GM21737 (cell line): ENCODE measurements around the gene CDH4.

ENCODE experiments used
- ATAC-seq: cut with Tn5 transposase; IDR thresholded peaks from one replicate; pipeline ENCODE4 v1.9.1; 2021; ENCODE audit warnings: mild to moderate bottlenecking, moderate library complexity; ENCODE audit not compliant: unreplicated experiment

CDH4 gene

DNA sequence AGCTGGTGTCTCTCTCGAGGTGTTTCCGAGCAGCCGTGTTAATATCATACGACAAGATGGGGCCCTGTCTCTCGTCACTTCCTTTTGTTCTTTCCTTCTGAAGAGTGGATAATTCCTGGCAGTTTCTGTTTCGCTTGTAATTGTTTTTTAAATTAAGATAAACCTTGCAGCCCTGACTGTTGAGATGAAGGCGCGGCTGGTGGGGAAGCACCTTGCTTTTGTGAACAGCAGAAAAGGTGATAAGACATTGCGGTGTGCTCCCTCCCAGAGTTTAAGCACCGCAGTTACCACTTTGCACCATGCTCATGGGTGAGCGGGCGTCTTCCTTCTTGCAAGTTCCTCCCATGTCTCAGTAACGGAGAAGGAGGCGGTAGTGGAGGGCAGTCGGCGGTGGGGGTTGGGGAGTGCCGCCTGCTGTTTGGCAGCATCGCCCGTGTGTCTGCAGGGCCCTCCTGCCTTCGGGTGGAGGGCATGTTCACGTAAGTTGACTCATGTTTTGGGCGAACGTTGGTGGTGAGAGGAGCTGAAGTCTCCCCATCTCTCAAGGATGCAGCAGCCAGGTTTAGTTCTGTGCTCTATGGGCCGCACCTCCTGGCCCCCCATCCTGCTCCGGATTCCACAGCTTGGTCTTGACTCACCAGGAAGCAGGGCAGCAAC lies 467.8 kb downstream of the CDH4 start:
- no peak for ATAC-seq

DNA sequence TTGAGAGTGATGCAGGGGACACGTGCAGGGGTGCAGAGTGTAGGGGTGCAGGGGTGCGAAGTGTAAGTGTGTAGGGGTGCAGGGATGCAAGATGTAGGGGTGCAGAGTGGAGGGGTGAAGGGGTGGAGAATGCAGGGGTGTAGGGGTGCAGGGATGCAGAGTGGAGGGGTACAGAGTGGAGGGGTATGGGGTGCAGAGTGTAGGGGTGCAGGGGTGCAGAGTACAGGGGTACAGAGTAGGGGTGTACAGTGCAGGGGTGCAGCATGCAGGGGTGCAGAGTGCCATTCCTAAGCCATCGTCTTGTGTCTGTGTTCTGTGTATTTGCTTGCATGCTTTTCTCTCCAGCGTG lies 468.3 kb downstream of the CDH4 start:
- ATAC-seq, result no peak

DNA sequence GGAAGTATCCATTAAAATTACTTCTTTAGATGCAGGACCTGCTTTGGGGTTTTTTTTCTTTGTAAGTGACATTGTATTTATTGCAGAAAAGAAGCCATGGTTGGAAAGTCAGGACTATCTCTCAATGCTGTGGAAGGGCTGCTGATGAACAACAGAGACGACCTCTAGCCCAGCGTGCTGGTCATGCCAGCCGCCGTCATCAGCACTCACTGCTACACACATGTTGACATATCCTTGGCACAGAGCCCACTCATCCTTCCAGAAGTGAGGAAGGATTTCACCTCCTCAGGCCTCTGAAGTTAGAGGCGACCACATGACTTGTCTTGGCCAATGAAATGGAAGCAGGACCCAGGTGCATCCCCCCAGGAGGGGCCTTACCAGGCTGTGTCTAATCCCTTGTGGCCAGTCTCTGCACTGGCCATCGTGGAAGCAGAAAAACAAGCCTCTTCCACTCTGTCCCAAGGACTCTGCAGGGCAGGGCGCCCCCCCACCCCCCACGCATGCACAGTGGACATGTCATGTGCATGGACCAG lies 470.2 kb downstream of the CDH4 start:
- ATAC-seq, result no peak

DNA sequence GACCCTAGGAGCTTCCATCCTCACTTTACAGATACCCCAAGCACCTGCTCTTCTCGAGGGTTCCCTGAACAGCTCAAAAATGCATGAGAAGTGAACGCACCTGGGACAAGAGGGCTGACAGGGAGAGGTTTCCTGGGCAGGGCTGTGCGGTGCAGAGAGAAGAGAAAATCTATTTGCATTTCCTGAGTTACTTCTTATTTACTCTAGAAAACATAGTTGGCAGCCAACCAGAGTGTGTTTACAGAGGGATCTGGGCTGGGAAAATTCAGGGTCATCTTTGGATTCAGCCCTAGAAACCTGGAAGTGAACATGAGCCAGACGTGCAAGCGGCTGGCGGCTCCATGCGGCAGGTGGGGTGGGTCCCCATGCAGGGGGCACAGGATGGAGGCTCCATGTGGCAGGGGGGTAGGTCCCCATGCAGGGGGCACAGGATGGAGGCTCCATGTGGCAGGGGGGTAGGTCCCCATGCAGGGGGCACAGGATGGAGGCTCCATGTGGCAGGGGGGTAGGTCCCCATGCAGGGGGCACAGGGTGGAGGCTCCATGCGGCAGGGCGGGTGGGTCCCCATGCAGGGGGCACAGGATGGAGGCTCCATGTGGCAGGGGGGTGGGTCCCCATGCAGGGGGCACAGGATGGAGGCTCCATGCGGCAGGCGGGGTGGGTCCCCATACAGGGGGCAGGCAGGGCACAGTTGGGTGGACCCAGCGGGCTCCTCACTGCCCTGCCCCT lies 471.6 kb downstream of the CDH4 start:
- no peak for ATAC-seq

DNA sequence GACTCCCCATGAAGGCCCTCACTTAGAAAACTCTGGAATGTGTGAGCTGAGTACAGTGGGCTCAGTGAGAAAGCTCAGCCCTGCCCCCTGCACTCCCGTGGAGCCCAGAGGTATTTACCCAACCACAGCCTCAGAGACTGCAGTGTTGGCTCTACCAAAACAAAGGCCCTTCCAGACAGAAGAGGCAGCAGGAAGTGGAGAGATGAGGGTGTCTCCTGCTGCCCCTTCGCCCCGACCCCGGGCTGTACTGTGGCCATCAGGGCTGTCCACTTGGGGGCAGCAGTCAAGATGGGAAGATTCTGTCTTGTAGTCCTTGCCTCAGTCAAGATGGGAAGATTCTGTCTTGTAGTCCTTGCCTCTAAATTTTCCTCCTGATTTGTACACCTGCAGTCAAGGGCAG lies 472.3 kb downstream of the CDH4 start:
- ATAC-seq, result no peak

DNA sequence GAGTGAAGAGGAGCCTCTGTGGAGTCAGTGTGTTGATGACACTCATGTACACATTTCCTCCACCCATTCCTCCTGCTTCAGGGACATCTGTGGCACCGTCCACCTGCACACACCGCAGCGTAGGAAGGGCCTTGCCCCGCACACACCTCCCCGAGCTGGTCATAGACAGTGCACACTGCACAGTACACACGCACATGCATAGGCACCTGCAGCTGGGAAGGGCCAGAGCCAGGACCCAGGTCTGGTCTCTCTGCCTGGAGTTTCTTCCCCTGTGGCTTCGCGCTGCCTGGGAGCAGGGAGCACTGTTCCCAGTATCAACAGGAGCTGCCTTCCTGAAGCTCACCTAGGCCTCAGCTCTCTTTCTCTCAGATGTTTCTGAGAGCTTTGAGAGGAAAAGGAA lies 473.1 kb downstream of the CDH4 start:
- ATAC-seq, result no peak

DNA sequence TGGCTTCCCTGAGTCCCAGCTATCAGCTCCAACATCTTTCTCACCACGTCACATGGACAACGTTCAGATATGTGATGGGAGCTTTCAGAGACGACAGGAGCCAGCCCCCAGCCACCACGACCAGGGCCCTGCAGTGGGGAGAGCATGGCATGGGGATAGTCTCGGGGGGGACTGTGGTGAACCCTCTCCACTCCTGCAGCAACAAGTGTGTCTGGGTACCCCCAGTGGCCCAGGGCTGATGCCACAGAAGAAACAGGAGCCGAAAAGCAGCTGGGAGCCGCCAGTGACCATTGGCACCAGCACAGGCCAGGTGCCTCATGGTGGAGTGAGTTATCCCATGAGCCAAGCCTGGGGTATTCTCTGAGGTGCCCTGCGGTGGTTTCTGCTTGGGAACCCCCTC lies 473.9 kb downstream of the CDH4 start:
- ATAC-seq, result no peak

DNA sequence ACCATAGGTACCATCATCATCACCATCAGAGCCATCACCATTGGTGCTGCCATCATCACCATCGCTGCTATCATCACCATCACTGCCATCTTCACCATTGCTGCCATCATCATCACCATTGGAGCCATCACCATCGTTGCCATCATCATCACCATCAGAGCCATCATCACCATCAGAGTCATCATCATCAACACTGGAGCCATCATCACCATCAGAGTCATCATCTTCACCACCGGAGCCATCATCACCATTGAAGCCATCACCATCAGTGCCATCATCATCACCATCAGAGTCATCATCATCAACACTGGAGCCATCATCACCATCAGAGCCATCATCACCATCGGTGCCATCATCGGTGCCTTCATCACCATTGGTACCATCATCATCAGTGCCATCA lies 474.9 kb downstream of the CDH4 start:
- no peak for ATAC-seq

DNA sequence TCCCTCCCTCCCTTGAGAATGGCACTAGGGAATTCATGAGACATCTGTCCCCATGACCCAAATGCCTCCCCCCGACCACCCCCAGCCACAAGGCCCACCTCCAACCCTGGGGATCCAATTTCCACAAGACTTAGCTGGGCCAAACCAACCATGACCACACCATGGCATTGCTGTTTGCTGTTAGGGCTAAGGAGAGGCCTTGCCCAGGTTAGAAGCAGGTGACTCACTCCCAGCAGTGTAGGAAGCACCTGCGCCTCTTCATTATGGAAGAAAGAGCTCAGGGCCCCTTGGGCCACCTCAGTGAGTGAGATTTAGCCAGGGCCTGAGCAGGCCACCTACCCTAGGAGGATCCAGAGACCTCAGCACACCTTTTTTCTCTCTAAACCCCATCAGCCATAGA lies 475.7 kb downstream of the CDH4 start:
- ATAC-seq, result no peak

DNA sequence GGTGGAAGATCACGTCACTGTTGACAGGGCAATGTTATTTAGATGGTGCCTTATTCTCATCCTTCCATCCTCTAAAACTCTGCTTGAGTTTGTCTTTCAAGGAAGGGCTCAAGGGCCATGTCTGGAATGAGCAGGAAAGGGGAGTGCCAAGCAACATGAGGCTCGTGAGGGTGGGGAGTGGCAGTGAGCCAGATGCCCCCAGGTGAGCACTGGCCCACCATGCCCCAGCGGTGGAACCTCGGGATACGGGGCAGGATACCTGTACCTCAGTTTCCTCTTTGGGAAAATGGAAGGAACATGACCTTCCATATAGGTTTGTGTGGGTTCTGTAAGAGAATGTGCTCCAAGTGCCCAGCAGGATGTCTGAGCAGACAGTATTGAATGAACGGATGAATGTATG lies 476.3 kb downstream of the CDH4 start:
- ATAC-seq, result no peak

DNA sequence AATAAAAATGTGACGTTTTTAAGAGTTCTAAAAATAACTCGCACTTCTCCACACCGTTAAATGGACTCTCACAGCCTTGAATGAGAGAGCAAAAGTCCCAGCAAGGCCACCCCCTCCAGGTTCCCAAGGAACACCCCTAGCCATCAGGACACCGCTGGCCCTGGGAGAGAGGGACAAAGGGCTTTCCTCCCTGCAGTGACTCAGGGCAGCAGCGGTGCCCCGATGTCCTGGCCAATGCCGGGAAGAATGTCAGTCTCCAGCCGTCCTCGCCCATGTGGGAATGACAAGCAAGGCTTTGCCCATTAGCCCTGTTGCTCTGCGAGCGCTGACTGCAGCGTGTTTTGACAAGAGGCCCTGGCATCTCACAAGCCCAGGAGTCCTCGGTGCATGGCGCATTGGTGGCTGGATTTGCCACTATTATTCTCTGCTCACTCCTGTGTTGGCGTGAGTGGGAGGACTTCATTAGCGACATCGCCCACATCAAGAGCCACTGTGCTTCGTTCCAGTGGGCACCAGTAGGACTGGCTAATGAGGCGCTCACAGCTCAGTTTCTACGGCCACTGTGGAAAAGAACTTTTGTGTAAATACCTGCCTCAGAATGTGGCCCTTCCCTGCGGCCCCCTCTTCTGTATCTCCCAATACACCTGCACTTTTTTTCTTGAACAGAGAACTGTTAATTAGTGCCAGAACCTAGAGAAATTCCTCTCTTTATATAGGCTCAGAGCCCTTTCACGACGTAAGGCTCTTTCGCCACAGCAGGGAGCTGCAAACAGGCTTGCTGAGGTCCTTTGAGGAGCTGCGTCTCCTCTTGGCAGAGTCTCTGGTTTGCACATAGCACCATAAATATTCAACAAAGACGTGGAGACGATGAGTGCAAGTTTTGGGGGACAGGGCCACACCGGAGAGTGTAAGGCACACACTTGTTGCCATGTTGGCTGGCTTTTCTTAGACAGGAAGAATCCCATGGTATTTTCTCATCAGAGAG lies 477.0 kb downstream of the CDH4 start:
- no peak for ATAC-seq

DNA sequence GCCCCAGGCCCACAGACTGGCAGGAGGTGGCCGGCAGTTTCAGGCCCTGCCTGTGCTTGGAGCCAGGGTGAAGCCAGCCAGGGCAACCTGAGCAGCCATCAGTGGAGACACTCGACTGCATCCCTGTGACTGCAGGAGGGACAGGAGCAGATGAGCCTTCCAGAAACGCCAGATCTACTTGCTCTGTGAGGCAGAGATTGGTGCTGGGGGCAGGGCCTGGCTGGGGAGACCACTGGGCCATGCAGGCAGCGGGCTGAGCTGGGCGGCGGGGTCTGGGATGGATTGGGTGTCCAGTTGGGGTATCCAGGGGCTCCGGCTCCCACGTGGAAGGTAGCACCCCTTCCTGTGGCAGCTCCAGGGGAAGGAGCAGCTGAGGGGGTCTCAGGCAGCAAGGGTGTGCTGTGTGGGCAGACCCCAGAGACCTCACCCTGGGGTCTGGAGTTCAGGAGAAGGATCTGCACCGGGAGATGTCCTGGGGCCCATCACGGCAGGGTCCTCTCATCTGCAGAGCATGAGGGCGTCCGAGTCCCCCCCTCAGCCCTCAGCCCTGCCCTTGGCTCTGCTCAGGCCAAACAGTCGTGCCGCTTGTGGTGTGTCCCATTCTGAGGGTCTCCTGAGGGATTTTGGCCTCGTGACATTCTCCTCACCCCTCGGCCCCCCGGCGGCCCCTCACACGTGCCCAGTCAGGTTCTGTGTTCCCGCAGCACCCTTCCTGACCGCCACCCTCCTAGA lies 478.7 kb downstream of the CDH4 start:
- ATAC-seq, result no peak

DNA sequence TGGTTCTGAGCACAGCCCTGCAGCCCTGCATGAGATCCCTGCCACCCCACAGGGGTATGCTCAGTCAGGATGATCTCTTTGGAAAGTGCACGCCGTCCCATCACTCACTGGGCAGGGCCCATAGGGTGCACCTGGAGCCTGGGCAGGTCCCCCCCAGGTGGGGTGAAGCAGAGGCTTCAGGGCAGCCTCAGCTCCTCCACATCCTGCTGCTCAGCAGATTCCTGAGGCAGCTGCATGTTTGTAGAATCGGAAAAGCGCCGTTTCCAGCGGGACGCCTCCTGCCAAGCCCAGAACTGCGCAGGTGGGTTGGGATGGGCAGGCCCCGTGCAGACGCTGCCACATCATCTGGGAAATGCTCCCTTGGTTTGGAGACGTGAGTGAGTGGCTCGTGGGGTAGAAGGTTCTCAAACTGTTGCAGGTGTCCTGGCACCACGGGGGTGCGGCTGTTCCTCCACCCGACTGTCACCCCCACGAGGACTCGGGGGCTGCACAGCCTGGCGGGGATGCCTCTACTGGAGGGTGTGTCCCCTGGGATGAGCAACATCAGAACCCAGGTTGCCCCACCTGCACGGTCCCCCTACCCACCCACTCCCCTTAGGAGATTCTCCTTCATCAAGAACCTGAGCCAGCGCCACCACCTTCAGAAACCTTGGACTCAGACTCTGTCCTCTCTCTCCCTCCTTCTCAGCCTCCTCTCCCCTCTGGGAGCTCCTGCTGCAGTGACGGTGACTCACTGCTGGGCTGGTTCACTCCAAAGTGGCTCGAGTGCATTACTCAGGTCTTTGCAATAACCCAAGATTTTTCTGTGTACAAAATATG lies 479.5 kb downstream of the CDH4 start:
- ATAC-seq, result no peak

DNA sequence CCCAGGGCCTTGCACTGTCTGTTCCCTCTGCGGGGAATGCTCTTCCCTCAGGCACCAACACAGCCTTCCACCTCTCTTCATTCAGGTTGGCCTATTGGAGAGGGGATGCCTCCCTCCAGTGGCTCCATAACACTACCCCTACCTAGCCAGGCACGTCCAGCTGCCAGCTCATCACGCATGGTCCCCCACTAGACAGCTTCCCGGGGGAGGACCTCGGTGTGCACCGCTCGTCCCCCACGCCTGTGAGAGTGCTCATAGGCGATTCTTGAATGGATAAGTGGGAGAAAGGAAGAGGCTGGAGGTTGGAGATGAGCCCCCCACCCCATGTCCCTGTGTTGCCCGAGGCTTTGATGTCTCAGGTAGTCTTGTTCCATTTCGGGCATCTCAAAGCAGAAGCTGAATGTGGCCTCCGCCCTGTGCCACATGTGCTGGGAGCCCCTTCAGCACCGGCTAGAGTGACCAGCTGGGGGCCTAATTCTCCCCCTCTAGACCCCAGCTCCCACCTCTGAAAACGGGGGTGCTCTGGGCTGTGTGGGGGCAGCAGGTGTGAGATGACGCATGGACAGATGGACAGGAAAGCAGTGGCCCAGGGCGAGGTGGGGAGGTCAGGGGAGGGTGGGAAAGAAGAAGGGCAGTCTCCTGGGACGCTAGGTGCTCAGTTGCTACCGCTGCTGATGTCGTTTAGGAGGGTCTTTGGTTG lies 480.6 kb downstream of the CDH4 start:
- ATAC-seq, result no peak

DNA sequence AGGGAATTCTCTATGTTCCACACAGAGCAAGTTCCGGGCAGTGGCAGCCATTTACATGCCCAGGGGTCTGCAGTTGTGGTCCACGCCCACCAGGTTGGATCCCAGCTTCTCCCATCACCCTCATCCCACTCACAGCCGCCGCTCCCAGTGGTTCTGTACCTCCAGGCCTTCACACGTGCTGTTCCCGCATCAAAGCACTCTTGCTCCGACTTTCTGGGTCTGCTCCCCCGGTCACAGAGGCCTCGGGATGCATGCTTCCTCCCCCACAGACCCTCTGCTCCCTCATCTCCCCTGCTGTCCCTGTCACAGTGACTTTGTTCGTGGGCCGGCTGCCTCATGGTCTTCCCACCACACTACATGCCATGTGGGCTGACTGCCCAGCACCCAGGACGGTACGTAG lies 481.2 kb downstream of the CDH4 start:
- no peak for ATAC-seq

DNA sequence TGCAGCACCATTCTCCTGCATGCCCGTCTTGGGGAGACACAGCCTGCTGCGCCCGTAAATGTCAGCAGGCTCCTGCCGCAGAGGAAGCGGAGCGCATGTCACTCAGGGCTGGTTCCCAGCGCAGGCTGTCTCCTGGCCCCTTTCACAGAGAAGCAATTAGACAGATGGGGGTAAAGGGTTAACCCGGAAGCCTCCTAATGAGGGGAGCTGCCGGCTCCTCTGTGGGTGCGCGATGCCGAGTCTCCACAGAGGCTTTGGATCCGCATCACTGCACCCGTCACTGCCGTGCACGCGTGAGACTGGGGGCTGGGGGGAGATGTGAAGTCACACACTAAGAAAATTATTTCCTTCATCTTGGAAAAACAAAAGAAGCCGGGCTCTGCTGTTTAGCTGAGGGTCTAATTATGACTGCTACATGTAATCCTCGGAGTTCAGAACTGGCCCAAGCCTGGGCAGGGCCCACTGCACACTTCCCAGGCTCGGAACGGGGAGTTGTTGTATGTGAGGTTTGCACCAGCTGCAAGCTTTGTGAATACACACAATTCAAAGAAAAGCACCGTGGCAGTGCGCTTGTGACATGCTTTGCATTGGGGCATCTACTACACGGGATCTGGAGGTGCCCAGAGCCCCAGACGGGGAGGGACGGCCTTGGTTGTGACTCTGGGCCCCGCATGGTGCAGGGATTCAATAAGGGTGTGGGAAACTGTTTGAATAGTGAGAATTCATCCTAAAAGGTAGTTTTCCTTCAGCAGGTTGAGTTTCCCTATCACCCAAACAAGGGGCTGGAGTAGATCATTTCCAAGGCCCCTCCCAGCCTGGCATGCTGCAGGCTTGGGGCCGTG lies 482.1 kb downstream of the CDH4 start:
- ATAC-seq, result no peak

DNA sequence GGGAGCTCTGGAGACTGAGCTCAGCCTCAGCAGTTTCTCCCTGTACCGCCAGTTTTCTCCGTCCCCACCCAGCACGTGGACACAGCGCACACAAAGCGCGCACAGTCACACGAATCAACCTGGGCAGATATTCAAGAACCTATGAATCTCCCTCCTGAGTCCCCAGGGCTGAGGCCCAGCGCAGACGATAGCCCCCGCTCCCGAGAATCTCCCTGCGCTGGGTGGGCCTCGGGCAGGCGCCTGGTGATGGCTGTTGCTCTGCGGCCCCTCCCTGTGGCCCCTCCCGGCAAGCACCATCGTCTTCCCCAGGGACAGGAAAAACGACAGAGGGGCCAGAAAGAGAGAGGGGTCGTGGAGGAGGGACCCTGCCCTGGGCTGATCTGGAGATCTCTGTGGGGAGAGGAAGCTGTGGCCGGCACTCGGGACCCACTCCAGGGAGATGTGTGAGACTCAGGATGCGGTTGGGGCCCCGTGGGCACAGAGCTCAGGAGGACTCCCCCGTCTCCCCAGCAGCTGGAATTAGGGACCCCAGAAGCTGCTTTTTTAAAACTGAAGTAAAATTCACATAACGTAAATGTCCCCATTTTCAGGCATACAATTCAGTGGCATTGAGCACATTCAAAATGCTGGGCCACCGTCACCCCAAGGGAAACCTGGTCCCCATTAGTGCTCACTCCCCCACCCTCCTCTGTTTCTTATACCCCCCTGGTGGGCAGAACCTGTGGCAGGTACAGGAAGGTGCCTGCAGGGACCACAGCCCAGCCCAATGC lies 482.9 kb downstream of the CDH4 start:
- ATAC-seq, result no peak

DNA sequence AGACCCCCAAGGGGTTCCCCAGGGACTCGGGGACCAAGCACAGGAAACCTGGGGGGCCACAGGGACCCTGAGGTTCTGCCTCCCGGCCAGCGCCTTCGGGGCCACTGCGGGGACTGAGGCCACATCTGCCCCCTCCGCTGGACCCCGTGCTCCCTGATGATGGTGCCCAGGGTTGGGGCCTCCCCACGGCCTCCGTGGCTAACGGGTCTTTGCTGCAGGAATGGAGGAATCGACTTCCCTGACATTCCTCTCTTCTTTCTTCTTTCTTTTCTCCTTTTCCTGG lies 483.4 kb downstream of the CDH4 start:
- no peak for ATAC-seq
